GM19452 (cell line): ENCODE results near the gene PPIP5K2.

ENCODE experiments used
- ATAC-seq: cut with Tn5 transposase; IDR thresholded peaks from one replicate; pipeline ENCODE4 v1.9.1; 2021; ENCODE audit not compliant: unreplicated experiment

The PPIP5K2 gene

GRCh38 chr5:103235891-103236290 is 115.8 kb downstream of the PPIP5K2 start:
- ATAC-seq: no peak

GRCh38 chr5:103237778-103238177 is 117.7 kb downstream of the PPIP5K2 start:
- ATAC-seq: no peak

GRCh38 chr5:103243665-103244064 is 123.6 kb downstream of the PPIP5K2 start:
- ATAC-seq: no peak

GRCh38 chr5:103244398-103244797 is 124.3 kb downstream of the PPIP5K2 start:
- no peak for ATAC-seq

GRCh38 chr5:103245761-103246160 is 125.7 kb downstream of the PPIP5K2 start:
- ATAC-seq: no peak

- ATAC-seq: no peak
These were observed 127.0 kb downstream of the PPIP5K2 start for GRCh38 chr5:103247118-103247517.

- ATAC-seq: no peak
These were observed 129.0 kb downstream of the PPIP5K2 start for GRCh38 chr5:103249068-103249467.

- no peak for ATAC-seq
These were observed 134.8 kb downstream of the PPIP5K2 start for GRCh38 chr5:103254921-103255320.

- ATAC-seq: no peak
These were observed 135.6 kb downstream of the PPIP5K2 start for GRCh38 chr5:103255691-103256090.

GRCh38 chr5:103256178-103256577 is 136.1 kb downstream of the PPIP5K2 start:
- no peak for ATAC-seq

- ATAC-seq: peak; percentile 75
These were observed 138.4 kb downstream of the PPIP5K2 start, which contains the start of gene MACIR for GRCh38 chr5:103258368-103258956. TSS of gene MACIR (plus strand) at chr5:103258763. CDS start at chr5:103275920, 17,157 bp downstream.

- ATAC-seq: peak; percentile 40
These were observed 139.0 kb downstream of the PPIP5K2 start for GRCh38 chr5:103258957-103259704.

- no peak for ATAC-seq
These were observed 139.7 kb downstream of the PPIP5K2 start for GRCh38 chr5:103259705-103260355.

GRCh38 chr5:103260951-103261350 is 140.8 kb downstream of the PPIP5K2 start:
- peak; percentile 36 for ATAC-seq
